ENCODE data around the gene KIF26B. TPM values are rescaled to one million over a fixed set of nuclear protein-coding genes. Genes with fewer than 3 reads are reported as not detected.
"Not testable (repeated sequence)": the region's sequence is repeated elsewhere in the genome, so short reads cannot be mapped to it uniquely, and the experiment has no call there.

Gene KIF26B
- total RNA-seq, 1 donor from 2014 or later = 0.13 TPM

GRCh38 chr1:245693941-245694752 is 539.4 kb downstream of the KIF26B start:
- no peak for DNase-seq (ENCODE audit: low spot score)
- H3K4me1 Mint-ChIP-seq (ENCODE audit: low read depth) = no peaks in the 10 kb centered on the region
- no peaks in the 10 kb centered on the region for H3K27me3 Mint-ChIP-seq (ENCODE audit: insufficient read depth)
- H3K4me3 Mint-ChIP-seq = no peak overlapping the region
- H3K36me3 Mint-ChIP-seq (ENCODE audit: low read depth) = no peaks in the 10 kb centered on the region
- H3K27ac Mint-ChIP-seq = no peak overlapping the region
- H3K9me3 Mint-ChIP-seq = no peaks in the 10 kb centered on the region
- intact Hi-C loops (cut with micrococcal nuclease) = no loop called here

DNA sequence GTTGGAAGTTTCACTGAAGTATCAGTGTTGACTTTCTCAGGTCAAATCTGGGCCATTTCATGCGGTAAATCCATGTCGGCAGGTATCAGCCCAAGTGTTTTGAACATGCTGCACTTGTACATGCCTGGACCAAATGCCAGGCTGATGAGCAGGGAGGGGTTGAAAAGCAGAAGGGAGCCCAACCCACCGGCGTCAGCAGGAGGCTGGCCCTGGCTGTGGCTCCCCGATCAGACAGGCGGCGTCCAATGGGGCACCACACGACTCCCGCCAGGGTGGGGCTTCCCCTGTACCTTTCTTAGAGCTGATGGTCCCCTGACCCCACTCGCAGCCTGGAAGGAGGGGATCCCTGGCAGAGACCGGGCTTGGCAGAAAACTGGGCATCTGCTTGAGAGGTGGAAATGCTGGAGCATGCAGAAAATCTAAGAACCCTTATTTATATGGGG is 540.0 kb downstream of the KIF26B start:
- no peaks in the 10 kb centered on the region for H3K4me1 Mint-ChIP-seq (ENCODE audit: low read depth)
- no peaks in the 10 kb centered on the region for H3K36me3 Mint-ChIP-seq (ENCODE audit: low read depth)
- H3K9me3 Mint-ChIP-seq = no peaks in the 10 kb centered on the region
- no peaks in the 10 kb centered on the region for H3K27me3 Mint-ChIP-seq (ENCODE audit: insufficient read depth)
- no peak overlapping the region for H3K4me3 Mint-ChIP-seq
- intact Hi-C loops (cut with micrococcal nuclease) = no loop called here
- no peak overlapping the region for H3K27ac Mint-ChIP-seq
- DNase-seq (ENCODE audit: low spot score) = no peak

DNA sequence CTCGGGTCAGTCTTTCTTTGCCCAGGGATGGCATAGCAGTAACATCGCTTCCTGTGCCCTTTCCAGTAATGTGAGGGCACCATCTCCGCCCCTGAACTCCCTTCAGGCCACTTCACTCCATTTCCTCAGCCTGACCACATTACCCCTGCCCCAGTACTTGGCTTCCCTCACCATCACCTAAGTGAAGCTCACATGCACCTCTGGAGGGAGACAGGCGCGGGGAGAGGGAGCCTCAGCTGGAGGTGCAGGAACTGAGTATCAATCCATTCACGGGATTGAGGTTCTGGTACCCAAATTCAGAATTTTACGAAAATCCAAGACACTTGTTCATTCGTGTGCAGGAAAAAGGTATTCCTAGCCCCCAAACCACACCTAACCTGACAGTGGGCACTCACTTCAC is 540.4 kb downstream of the KIF26B start:
- Mint-ChIP-seq H3K9me3 (no peaks in the 10 kb centered on the region), H3K27me3 (ENCODE audit: insufficient read depth) (no peaks in the 10 kb centered on the region), H3K4me1 (ENCODE audit: low read depth) (no peaks in the 10 kb centered on the region), H3K27ac (no peak overlapping the region), H3K4me3 (no peak overlapping the region), H3K36me3 (ENCODE audit: low read depth) (no peaks in the 10 kb centered on the region)
- DNase-seq (ENCODE audit: low spot score) = no peak
- intact Hi-C loops (cut with micrococcal nuclease) = no loop called here

DNA sequence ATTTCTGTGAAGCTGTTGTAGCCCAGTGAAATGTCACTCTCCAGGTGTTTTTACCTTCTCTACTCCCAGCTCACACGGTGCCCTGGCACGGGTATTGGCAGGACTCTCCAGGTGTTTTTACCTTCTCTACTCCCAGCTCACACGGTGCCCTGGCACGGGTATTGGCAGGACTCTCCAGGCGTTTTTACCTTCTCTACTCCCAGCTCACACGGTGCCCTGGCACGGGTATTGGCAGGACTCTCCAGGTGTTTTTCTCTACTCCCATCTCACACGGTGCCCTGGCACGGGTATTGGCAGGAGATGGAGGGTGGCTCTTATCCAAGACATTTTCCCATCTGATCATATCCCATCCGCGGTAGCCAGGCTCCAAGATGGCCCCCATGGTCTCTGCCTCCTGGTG is 540.9 kb downstream of the KIF26B start:
- H3K36me3 Mint-ChIP-seq (ENCODE audit: low read depth); H3K27ac Mint-ChIP-seq; intact Hi-C loops (cut with micrococcal nuclease); H3K9me3 Mint-ChIP-seq; DNase-seq (ENCODE audit: low spot score); H3K4me1 Mint-ChIP-seq (ENCODE audit: low read depth); H3K27me3 Mint-ChIP-seq (ENCODE audit: insufficient read depth); H3K4me3 Mint-ChIP-seq: not testable (repeated sequence)

- no peaks in the 10 kb centered on the region for H3K9me3 Mint-ChIP-seq
- intact Hi-C loops (cut with micrococcal nuclease) = no loop called here
- H3K27me3 Mint-ChIP-seq (ENCODE audit: insufficient read depth) = no peaks in the 10 kb centered on the region
- no peak overlapping the region for H3K4me3 Mint-ChIP-seq
- no peaks in the 10 kb centered on the region for H3K36me3 Mint-ChIP-seq (ENCODE audit: low read depth)
- H3K27ac Mint-ChIP-seq = no peak overlapping the region
- no peaks in the 10 kb centered on the region for H3K4me1 Mint-ChIP-seq (ENCODE audit: low read depth)
- DNase-seq (ENCODE audit: low spot score) = no peak
Observed at GRCh38 chr1:245698116-245698515, 543.3 kb downstream of the KIF26B start.

DNA sequence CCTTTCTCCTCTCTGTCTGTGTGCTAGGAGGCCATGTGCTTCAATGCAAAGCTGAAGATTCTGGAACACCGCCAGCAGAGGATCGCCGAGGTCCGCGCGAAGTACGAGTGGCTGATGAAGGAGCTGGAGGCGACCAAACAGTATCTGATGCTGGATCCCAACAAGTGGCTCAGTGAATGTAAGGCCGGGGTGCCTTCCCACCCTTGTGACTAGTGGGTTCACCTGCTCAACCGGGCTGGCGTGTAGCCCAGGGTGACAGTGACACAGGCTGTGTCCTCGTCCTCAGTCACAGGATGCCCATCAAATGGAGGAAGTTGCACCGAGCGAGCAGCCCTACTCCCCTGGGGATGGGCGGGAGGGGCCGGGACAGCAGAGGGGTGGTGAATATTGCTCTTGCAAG is 544.1 kb downstream of the KIF26B start:
- H3K36me3 Mint-ChIP-seq (ENCODE audit: low read depth) = no peaks in the 10 kb centered on the region
- intact Hi-C loops (cut with micrococcal nuclease) = no loop called here
- no peak for DNase-seq (ENCODE audit: low spot score)

DNA sequence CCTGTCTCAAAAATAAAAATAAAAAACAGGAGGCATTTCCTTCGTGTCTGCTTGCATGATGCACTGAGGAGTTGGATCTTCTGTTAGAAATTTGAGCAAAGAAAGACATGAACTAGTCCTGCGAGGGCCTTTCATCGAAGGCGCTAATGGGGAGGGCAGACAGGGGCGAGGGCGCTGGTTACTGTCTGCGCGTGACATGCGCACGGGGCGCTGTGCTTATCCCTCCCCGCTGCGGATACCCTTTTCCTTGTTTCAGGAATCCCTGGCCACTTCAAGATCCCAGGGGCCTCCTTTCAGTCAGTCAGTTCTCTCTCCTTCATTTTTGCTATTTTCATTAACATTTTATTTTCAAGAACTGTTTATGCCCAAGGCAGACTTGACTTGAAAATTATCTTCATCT is 545.8 kb downstream of the KIF26B start:
- no peaks in the 10 kb centered on the region for H3K9me3 Mint-ChIP-seq
- H3K36me3 Mint-ChIP-seq (ENCODE audit: low read depth) = no peaks in the 10 kb centered on the region
- intact Hi-C loops (cut with micrococcal nuclease) = no loop called here

More for the DNA sequence above, 544.1 kb downstream of the KIF26B start:
- Mint-ChIP-seq H3K27ac (no peak overlapping the region), H3K4me3 (no peak overlapping the region), H3K9me3 (no peaks in the 10 kb centered on the region), H3K27me3 (ENCODE audit: insufficient read depth) (no peaks in the 10 kb centered on the region), H3K4me1 (ENCODE audit: low read depth) (no peaks in the 10 kb centered on the region)

DNA sequence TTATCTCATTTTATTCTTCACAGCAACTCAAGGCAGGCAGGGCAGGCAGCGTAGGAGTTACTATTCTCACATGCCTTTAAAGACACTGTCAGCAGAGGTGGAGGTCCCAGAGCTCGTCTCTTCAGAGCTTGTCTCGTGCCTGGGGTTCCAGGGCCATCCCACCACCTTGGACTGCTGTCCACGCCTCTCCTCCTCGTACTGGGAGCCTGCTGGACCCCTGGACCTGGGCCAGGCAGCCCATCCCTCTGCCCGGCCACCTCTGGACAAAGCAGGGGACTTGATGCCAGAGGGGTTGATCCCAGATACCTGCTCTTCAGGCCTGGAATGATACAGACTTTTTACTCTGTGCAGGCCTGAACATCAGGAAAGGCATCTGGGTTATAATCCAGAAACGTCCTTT is 546.8 kb downstream of the KIF26B start:
- no peaks in the 10 kb centered on the region for H3K4me1 Mint-ChIP-seq (ENCODE audit: low read depth)
- no peak for DNase-seq (ENCODE audit: low spot score)
- no peak overlapping the region for H3K4me3 Mint-ChIP-seq
- H3K27ac Mint-ChIP-seq = no peak overlapping the region
- intact Hi-C loops (cut with micrococcal nuclease) = no loop called here
- no peaks in the 10 kb centered on the region for H3K9me3 Mint-ChIP-seq
- H3K36me3 Mint-ChIP-seq (ENCODE audit: low read depth) = no peaks in the 10 kb centered on the region
- no peaks in the 10 kb centered on the region for H3K27me3 Mint-ChIP-seq (ENCODE audit: insufficient read depth)

More for the DNA sequence above, 545.8 kb downstream of the KIF26B start:
- no peak for DNase-seq (ENCODE audit: low spot score)
- Mint-ChIP-seq H3K4me3 (no peak overlapping the region), H3K4me1 (ENCODE audit: low read depth) (no peaks in the 10 kb centered on the region), H3K27me3 (ENCODE audit: insufficient read depth) (no peaks in the 10 kb centered on the region), H3K27ac (no peak overlapping the region)

- no peak for DNase-seq (ENCODE audit: low spot score)
- Mint-ChIP-seq H3K4me1 (ENCODE audit: low read depth) (no peaks in the 10 kb centered on the region), H3K27me3 (ENCODE audit: insufficient read depth) (no peaks in the 10 kb centered on the region), H3K4me3 (no peak overlapping the region), H3K9me3 (no peaks in the 10 kb centered on the region), H3K27ac (no peak overlapping the region), H3K36me3 (ENCODE audit: low read depth) (no peaks in the 10 kb centered on the region)
- intact Hi-C loops (cut with micrococcal nuclease) = no loop called here
Observed at GRCh38 chr1:245702346-245702745, 547.6 kb downstream of the KIF26B start.

GRCh38 chr1:245704341-245704740 is 549.6 kb downstream of the KIF26B start:
- Mint-ChIP-seq H3K27me3 (ENCODE audit: insufficient read depth) (peaks cover 3% of the 10 kb centered on the region), H3K27ac (no peak overlapping the region), H3K9me3 (no peaks in the 10 kb centered on the region), H3K36me3 (ENCODE audit: low read depth) (no peaks in the 10 kb centered on the region), H3K4me3 (no peak overlapping the region), H3K4me1 (ENCODE audit: low read depth) (no peaks in the 10 kb centered on the region)
- DNase-seq (ENCODE audit: low spot score) = no peak
- intact Hi-C loops (cut with micrococcal nuclease) = no loop called here

DNA sequence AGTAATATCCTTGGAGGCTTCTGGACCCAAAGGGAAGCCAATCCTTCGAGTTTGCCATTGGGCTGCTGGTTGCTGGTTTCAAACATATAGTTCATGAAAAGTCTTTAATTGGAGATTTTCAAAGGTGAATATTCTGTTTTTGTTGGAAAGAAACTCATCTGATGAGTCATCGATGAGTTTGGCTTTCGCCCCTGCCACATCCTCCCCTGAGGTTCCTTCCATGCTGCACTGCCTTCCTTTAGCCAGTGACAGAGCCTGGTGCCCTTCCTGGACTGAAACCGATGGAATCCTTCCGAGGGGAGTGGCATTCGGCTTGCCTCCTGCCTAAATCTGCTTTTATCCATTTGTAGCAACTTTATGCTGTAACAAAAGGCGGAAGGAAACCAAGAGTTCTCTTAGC is 550.0 kb downstream of the KIF26B start:
- intact Hi-C loops (cut with micrococcal nuclease) = no loop called here
- no peaks in the 10 kb centered on the region for H3K9me3 Mint-ChIP-seq
- H3K27ac Mint-ChIP-seq = no peak overlapping the region
- no peaks in the 10 kb centered on the region for H3K36me3 Mint-ChIP-seq (ENCODE audit: low read depth)
- no peaks in the 10 kb centered on the region for H3K4me1 Mint-ChIP-seq (ENCODE audit: low read depth)
- H3K4me3 Mint-ChIP-seq = no peak overlapping the region
- H3K27me3 Mint-ChIP-seq (ENCODE audit: insufficient read depth) = peaks cover 3% of the 10 kb centered on the region
- DNase-seq (ENCODE audit: low spot score) = no peak

GRCh38 chr1:245707941-245708340 is 553.2 kb downstream of the KIF26B start:
- Mint-ChIP-seq H3K4me3 (no peak overlapping the region), H3K9me3 (no peaks in the 10 kb centered on the region), H3K27ac (no peak overlapping the region), H3K4me1 (ENCODE audit: low read depth) (no peaks in the 10 kb centered on the region), H3K27me3 (ENCODE audit: insufficient read depth) (peaks cover 3% of the 10 kb centered on the region), H3K36me3 (ENCODE audit: low read depth) (no peaks in the 10 kb centered on the region)
- DNase-seq (ENCODE audit: low spot score) = no peak
- intact Hi-C loops (cut with micrococcal nuclease) = no loop called here

- H3K4me1 Mint-ChIP-seq (ENCODE audit: low read depth) = no peaks in the 10 kb centered on the region
- H3K36me3 Mint-ChIP-seq (ENCODE audit: low read depth) = no peaks in the 10 kb centered on the region
- DNase-seq (ENCODE audit: low spot score) = no peak
- no peak overlapping the region for H3K4me3 Mint-ChIP-seq
- H3K27me3 Mint-ChIP-seq (ENCODE audit: insufficient read depth) = peaks cover 3% of the 10 kb centered on the region
- intact Hi-C loops (cut with micrococcal nuclease) = no loop called here
- no peaks in the 10 kb centered on the region for H3K9me3 Mint-ChIP-seq
- no peak overlapping the region for H3K27ac Mint-ChIP-seq
Observed at GRCh38 chr1:245710961-245711903, 556.4 kb downstream of the KIF26B start.
